ENCODE measurements around the gene CEACAM5.

DNA sequence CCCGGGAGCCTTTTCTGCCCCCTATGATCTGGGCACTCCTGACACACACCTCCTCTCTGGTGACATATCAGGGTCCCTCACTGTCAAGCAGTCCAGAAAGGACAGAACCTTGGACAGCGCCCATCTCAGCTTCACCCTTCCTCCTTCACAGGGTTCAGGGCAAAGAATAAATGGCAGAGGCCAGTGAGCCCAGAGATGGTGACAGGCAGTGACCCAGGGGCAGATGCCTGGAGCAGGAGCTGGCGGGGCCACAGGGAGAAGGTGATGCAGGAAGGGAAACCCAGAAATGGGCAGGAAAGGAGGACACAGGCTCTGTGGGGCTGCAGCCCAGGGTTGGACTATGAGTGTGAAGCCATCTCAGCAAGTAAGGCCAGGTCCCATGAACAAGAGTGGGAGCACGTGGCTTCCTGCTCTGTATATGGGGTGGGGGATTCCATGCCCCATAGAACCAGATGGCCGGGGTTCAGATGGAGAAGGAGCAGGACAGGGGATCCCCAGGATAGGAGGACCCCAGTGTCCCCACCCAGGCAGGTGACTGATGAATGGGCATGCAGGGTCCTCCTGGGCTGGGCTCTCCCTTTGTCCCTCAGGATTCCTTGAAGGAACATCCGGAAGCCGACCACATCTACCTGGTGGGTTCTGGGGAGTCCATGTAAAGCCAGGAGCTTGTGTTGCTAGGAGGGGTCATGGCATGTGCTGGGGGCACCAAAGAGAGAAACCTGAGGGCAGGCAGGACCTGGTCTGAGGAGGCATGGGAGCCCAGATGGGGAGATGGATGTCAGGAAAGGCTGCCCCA lies 11.8 kb upstream of the CEACAM5 start:
- TF ChIP-seq SUZ12 (IDR thresholded peaks at IDR 0.05) (no peak), FOXK2 (IDR thresholded peaks at IDR 0.05) (no peak), HDGF (IDR thresholded peaks at IDR 0.05; ENCODE audit: borderline replicate concordance) (no peak)

Data from HEK293T (cell line).